NCI-H510A treated with DMSO at 0.1 percent for 48 hours (cell line): Measurements from ENCODE around the gene CUBN.
A peak's percentile ranks its signal among the peaks of the same experiment; 100 is the strongest.

Experiments
- DNase-seq: peaks from one replicate; lab custom pipeline; 2025; lab: John Stamatoyannopoulos, UW

CUBN gene

DNA sequence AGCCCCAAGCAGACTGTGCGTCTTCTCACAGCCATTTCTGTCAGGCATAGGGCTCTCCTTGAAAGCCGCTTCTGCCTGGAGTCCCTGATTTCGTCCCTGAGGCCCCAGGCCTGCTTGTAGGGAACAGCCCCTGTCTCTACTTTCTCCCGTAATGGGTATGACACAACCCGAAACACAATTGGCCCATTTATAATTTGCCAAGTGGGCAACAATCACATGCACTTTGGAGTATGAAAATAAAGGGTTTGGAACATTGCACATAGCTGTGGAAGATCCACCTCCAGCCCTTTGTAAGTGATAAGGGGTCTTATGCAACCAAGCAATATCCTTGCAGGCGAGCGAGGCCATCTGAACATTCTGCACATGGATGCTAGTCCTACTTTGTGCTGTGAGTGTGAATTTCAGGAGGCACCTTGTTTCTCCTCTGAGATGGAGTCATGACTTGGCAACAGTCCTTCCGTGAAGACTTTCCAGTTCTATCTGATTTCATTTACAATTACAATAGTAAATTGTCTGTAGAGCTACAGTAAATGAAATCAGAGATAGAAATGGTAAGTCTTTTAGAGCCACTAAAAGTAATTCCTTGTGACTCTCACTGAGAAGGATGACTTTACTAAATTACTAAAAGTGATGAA lies 141.5 kb downstream of the CUBN start:
- no peak for DNase-seq

- DNase-seq: no peak
Observed at GRCh38 chr10:16987206-16987621, 142.4 kb downstream of the CUBN start.

DNA sequence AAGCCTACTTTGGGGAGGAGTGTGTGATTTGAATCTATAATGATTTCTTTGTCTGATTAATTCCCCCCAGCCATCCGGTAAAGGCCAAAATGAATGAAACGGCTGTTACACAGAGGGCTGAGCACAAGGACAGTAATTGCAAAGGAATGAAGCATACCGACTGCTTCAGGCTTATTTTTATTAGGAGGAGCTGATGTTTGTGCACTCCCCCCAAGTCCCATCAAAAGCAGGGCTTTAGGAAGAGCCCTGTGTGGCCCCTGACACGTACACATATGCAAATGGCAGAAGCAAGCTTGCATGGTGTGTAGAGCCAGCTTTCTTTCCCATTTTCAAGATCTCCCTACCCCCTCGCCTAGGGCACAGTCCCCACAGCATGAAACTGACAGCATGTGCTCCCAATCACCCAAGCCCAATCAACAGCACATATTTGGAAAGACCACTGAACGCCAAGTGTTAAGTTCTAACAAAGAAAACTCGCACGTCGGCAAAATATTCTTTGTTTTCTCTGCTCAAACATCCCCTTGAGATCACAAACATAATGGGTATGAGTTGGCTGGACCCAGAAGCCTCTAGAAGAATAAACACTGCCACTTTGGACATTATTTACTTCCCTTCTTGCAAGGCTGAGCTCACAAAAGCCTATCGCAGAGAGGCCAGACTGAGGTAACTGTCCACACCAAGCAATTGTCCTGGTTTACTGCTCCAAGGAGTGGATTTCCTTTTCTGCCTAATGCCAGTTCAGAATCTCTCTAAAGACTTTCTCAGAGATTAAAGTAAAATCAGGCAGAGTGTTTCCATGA lies 143.0 kb downstream of the CUBN start:
- DNase-seq: no peak

DNA sequence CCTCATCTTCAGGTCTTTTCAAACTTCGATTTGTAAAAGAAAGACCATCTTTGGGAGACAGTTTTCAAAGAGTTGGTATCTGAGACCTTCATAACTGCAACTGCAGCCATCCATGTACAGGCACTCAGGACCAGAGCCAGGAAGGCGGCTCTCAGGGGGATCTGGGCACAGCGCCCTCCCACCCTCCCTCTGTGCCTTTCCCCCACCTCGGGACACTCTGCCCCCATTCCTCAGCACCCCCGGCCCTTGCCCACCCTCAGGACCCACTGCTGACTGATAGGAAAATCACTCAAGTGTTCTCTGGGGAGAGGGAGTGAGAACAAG lies 143.6 kb downstream of the CUBN start:
- DNase-seq: no peak

DNA sequence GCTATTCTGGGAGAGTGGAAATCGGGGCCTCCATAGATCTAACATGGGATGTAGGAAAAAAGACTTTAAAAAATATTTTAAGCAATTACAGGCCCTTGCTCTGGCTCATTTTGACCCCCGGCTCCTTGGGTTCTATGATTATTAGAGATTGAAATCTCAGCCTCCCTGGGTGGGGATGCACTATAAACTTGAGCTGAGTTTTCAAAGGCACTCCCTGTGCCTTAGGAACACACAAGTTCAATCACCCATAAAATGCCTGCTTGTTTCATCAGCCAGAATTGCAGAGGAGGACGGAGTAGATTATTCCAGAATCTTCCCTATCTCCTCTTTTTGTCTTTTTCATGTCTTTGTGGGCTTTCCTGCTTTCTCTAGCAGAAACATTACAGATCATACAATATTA lies 145.4 kb downstream of the CUBN start:
- DNase-seq: no peak

GRCh38 chr10:16976803-16977202 lies 152.8 kb downstream of the CUBN start:
- no peak for DNase-seq

DNA sequence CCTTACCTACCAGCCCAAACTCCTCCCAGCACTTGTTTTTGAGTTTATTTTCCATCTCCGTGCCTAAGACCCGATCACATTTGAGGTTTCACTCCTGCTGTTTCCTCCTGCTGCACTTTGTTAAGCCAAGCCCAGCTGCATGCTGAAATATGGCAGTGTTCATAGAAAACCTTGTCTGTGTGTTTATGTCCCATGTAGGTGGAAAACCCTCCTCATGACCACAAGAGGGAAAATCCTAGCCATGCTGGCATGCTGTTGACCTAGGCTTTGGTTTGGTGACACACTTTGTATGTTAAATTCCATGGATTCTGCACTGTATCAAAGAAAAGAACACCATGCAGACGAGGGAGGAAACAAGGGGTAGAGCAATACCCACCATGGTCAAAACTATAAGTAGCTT lies 154.4 kb downstream of the CUBN start:
- no peak for DNase-seq

DNA sequence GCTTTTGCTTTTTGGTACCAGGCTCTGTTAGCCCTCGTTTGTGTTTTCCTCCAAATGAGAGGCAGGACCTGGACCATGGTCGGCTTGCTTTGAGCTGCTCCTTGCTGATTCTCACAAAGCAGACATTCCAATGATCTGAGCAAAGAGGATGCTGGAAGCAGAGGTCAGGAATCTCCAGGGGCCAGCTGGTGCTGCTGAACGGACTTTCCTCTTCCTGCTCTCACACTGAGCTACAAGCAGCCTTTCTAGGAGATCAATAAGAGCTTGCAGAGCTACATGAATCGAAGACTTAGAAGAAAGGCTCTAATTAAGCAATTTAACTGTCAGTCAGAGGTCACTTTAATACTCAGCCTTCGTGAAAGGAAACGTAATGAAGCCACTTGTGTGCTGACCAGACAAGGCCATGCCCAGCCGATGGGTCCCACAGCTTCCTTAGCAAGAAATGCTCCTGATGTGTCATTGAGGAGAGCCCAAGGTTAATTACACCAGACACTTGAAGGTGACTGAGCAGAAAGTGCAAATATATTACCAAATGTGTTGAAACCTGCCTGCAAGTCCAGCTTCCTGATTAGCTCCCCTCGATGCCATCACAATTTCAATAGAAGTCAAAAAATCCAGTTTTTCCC lies 161.1 kb downstream of the CUBN start:
- no peak for DNase-seq

- no peak for DNase-seq
Observed at GRCh38 chr10:16967866-16968415, 161.7 kb downstream of the CUBN start.

- no peak for DNase-seq
Observed at GRCh38 chr10:16966991-16967865, 162.4 kb downstream of the CUBN start.

DNA sequence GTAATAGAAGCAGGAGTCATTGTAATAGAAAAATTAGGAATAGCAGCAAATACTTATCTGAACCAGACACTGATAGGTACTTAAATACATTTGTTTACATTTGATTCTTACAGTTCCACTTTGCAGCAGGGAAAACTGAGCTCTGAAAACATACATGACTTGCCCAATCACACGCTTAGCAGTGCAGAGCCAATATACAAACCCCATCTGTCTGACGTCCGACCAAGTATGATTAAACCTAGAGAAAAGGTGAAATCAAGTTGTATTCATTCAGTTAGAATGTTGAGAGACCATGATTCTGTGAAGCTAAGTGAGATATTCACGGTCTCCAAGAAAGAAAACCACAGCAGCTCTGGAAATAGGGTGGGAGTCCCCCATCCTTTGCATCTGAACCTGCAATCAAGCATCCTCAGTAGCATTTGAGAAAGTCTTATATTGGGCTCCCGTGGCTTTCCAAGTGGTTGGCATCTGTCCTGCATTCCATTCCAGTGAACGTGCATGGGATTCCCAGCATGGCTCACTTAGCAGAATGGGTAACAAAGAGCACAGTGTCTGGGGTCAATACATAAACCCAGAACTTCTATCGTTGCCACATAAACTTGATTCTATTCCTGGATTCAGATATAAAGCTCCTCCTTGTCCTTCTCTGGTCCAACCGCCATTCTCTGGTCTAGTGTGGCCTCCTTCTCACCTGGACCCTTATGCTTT lies 163.7 kb downstream of the CUBN start:
- no peak for DNase-seq

DNA sequence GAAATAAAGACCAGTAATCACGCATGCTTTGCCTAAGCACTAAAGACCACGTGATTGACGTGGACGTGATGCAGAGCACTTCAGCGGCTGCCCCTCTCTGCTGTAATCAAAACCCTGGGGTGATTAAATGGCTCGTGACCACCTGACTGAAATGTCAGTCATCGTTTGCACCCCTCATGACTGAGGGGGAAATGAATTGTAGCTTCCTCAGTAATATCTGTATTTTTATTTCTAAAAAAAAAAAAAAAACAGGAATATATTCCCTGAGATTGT lies 164.3 kb downstream of the CUBN start:
- no peak for DNase-seq

DNA sequence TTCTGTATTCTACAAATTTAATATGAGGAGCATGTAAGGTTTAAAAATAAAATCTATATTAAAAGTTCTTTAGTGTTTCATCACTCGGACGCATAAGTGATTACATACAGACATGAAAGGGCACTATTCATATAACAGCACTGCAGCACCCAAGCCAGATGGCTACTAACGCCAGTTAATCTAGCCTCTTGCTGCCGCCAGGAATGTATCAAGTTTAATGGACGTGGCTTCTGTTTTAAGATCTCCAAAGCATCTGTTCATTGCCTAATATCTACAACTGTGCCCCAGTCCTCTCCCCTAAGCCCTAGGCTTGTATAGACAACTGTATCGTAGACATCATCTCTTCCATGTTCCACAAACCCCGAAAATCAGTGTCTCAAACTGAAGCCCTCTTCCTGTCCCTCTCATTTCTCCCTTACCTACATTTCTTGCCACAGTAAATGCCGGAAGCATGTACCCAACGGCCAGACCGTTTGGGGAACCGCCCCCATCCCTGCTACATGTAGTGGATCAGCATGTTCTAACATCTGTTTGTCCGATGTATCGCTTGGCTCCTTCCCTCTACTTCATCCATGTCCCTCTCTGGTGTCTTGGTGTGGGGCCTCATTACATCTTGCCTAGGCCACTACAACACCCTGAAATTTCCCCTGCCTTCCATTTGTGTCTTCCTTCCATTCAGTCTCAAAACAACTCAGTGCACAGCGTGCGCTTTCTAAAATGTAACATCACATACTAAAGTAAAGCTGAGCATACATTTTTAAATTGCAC lies 164.9 kb downstream of the CUBN start:
- DNase-seq: no peak

DNA sequence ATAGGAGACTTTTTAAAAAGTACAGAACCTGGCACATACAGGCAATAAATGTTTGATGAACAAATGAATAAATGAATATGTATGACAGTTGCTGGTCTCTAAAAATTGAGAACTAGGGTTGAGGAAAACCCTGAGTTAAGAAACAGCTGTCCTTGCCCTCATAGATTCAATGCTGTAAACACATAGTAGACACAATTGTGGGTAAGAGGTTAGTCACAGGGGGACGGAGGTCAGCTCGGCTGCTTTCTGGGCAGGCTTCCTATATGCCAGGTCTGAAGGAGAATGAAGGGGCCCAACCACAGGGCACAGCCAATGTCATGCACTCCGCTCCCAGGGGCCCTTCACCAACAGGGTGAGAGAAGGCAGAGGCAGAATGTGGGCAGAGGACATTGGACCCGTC lies 169.1 kb downstream of the CUBN start:
- no peak for DNase-seq

DNA sequence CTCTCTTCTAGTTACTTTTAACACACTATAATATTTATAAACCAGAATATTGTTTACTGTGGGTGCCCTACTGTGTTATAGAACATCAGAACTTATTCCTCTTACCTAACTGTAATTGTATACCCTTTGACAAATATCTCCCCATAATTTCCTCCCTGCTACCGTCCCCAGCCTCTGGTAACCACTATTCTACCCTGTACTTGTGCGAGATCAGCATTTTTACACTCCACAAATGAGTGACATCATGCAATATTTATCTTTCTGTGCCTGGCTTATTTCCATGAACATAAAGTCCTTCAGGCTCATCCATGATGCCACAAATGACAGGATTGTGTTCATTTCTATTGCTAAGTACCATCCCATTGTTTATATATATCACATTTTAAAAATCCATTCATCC lies 172.6 kb downstream of the CUBN start:
- DNase-seq: peak; percentile 49

DNA sequence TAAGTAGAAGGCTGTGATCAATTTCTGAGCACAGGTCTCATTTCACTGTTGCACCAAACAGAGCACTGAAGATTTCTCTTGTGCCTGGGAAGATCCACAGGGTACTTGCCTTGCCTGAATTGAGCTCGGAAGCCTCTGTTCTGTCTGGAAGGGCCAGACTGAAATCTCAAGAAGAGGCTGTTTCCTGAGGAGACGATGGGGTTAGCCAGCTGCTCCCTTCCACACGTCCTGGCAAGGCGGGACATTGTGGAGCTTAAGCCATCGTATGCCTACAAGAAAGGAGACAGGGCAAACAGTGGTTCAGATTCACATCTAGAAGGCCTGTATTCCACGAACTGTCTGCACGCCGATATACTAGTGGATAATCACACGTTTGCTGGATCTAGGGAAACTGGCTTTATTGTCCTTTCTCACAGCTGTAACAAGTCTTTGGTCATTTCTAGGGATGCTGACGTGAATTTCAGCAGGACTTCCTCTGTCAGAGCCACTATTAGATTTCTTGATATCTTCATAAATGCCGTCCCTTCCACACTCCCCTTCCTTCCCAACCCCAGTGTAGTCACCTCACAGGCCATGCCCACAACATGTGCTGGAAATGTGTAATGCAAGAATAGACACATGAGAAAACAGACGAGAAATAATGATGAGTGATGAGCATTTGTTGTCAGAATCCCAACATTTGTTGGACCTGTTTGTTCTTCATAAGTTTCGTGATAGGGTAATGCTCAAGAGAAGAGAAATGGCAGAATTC lies 175.2 kb downstream of the CUBN start:
- no peak for DNase-seq

DNA sequence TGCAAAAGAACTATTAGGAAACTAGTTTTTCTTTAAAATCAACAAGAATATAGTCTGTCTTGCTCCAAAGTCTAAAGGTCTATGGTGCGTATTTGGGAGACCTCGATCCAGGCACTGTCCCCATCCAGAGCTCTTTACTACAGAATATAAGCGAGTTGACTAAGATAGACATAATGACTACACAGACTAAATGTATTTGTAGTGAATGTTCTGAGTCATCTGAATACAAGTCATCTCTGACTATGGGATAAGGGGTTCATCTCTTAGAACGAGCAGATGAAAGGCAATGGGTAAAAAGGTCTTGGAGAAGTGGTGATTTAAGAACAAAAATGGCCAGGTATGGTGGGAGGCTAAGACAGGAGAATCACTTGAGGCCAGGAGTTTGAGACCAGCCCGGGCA lies 176.3 kb downstream of the CUBN start:
- no peak for DNase-seq

GRCh38 chr10:16952610-16953009 lies 177.0 kb downstream of the CUBN start:
- no peak for DNase-seq

GRCh38 chr10:16952080-16952479 lies 177.5 kb downstream of the CUBN start:
- DNase-seq: peak; percentile 34
